ENCODE data around the gene SNCAIP.
A peak's percentile ranks its signal among the peaks of the same experiment; 100 is the strongest.

- TF ChIP-seq POLR2AphosphoS5 (IDR thresholded peaks at IDR 0.05; ENCODE audit: low read depth, low read length) (no peak), CTCF (IDR thresholded peaks at IDR 0.05) (peak; percentile 29), SIN3A (IDR thresholded peaks at IDR 0.05; ENCODE audit: borderline replicate concordance, insufficient read depth, low read depth, low read length) (no peak)
- TF ChIP-seq, protein P1, sequence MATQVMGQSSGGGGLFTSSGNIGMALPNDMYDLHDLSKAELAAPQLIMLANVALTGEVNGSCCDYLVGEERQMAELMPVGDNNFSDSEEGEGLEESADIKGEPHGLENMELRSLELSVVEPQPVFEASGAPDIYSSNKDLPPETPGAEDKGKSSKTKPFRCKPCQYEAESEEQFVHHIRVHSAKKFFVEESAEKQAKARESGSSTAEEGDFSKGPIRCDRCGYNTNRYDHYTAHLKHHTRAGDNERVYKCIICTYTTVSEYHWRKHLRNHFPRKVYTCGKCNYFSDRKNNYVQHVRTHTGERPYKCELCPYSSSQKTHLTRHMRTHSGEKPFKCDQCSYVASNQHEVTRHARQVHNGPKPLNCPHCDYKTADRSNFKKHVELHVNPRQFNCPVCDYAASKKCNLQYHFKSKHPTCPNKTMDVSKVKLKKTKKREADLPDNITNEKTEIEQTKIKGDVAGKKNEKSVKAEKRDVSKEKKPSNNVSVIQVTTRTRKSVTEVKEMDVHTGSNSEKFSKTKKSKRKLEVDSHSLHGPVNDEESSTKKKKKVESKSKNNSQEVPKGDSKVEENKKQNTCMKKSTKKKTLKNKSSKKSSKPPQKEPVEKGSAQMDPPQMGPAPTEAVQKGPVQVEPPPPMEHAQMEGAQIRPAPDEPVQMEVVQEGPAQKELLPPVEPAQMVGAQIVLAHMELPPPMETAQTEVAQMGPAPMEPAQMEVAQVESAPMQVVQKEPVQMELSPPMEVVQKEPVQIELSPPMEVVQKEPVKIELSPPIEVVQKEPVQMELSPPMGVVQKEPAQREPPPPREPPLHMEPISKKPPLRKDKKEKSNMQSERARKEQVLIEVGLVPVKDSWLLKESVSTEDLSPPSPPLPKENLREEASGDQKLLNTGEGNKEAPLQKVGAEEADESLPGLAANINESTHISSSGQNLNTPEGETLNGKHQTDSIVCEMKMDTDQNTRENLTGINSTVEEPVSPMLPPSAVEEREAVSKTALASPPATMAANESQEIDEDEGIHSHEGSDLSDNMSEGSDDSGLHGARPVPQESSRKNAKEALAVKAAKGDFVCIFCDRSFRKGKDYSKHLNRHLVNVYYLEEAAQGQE (IDR thresholded peaks at IDR 0.05; ENCODE audit: insufficient read depth in 1 of 2, low read depth in 2 of 2, low read length in 1 of 2), result no peak
These were observed 180.6 kb downstream of the SNCAIP start for GRCh38 chr5:122492675-122493074.
